Measurements from ENCODE around the gene ZNF362. TPM values are rescaled to one million over a fixed set of nuclear protein-coding genes. Genes with fewer than 3 reads are reported as not detected.

Gene ZNF362
- total and polyA plus RNA-seq, 7 donors, result 6.5 to 20.9 (median 15.2) TPM

GRCh38 chr1:33296824-33297223 is 40.5 kb downstream of the ZNF362 start:
- TF ChIP-seq CTCF (IDR thresholded peaks at IDR 0.05), result no peak
- Histone ChIP-seq H3K4me3 (no peak overlapping the region), H3K27ac (no peak overlapping the region), H3K4me1 (no peaks in the 10 kb centered on the region), H3K27me3 (ENCODE audit: insufficient read depth in 3 of 3, low read length in 2 of 3) (no peaks in the 10 kb centered on the region), H3K9me3 (no peaks in the 10 kb centered on the region), H3K36me3 (ENCODE audit: insufficient read depth in 1 of 2, low read depth in 1 of 2) (peaks cover 0 to 52% of the 10 kb centered on the region in 2 donors)
- no peak for DNase-seq
- intact Hi-C loops (cut with DNase I), result loop anchor here in 1 of 2 donors (1.0 to 10.0 kb wide), 4 partner anchors 73 to 315 kb away; no protein-coding TSS in a partner anchor
- no peak for ATAC-seq
- WGBS, 3 donors, result 67 to 93% (median 89%) methylated on average over 4 of the region's 4 CpGs

- Histone ChIP-seq H3K36me3 (ENCODE audit: insufficient read depth in 1 of 2, low read depth in 1 of 2) (peaks cover 0 to 52% of the 10 kb centered on the region in 2 donors), H3K4me1 (no peaks in the 10 kb centered on the region), H3K27me3 (ENCODE audit: insufficient read depth in 3 of 3, low read length in 2 of 3) (no peaks in the 10 kb centered on the region), H3K27ac (no peak overlapping the region), H3K9me3 (no peaks in the 10 kb centered on the region), H3K4me3 (no peak overlapping the region)
- no peak for TF ChIP-seq CTCF (IDR thresholded peaks at IDR 0.05)
- DNase-seq, result no peak
- no peak for ATAC-seq
- WGBS, 3 donors, result 91 to 94% (median 94%) methylated on average over 4 of the region's 4 CpGs
- intact Hi-C loops (cut with DNase I), result loop anchor here (2.0 to 10.0 kb wide), 4 partner anchors 163 to 314 kb away; no protein-coding TSS in a partner anchor
Observed at GRCh38 chr1:33297911-33298622, 41.8 kb downstream of the ZNF362 start.

- intact Hi-C loops (cut with DNase I), result loop anchor here (2.0 to 10.0 kb wide), 4 partner anchors 164 to 314 kb away; no protein-coding TSS in a partner anchor
- Histone ChIP-seq H3K27me3 (ENCODE audit: insufficient read depth in 3 of 3, low read length in 2 of 3) (no peaks in the 10 kb centered on the region), H3K9me3 (no peaks in the 10 kb centered on the region), H3K4me1 (no peaks in the 10 kb centered on the region), H3K36me3 (ENCODE audit: insufficient read depth in 1 of 2, low read depth in 1 of 2) (peaks cover 0 to 50% of the 10 kb centered on the region in 2 donors), H3K27ac (no peak overlapping the region), H3K4me3 (no peak overlapping the region)
- ATAC-seq (peak; percentile 66 to 77 (median 74)), DNase-seq (peak; percentile 78 to 86)
- 70 to 76% (median 72%) methylated on average over 18 of the region's 18 CpGs for WGBS, 3 donors
- peak; percentile 88 for TF ChIP-seq CTCF (IDR thresholded peaks at IDR 0.05)
Observed at GRCh38 chr1:33298623-33299277, 42.5 kb downstream of the ZNF362 start.

GRCh38 chr1:33299461-33300155 is 43.3 kb downstream of the ZNF362 start:
- Histone ChIP-seq H3K4me1 (no peaks in the 10 kb centered on the region), H3K4me3 (no peak overlapping the region), H3K36me3 (ENCODE audit: insufficient read depth in 1 of 2, low read depth in 1 of 2) (peaks cover 0 to 41% of the 10 kb centered on the region in 2 donors), H3K27ac (no peak overlapping the region), H3K27me3 (ENCODE audit: insufficient read depth in 3 of 3, low read length in 2 of 3) (no peaks in the 10 kb centered on the region), H3K9me3 (no peaks in the 10 kb centered on the region)
- TF ChIP-seq CTCF (IDR thresholded peaks at IDR 0.05), result no peak
- DNase-seq, result peak in 1 of 2 donors; percentile 56
- intact Hi-C loops (cut with DNase I), result loop anchor here (1.0 to 10.0 kb wide), 5 partner anchors 69 to 313 kb away; no protein-coding TSS in a partner anchor
- ATAC-seq, result no peak
- 88 to 90% (median 89%) methylated on average over 15 of the region's 15 CpGs for WGBS, 3 donors

All from psoas muscle (tissue), 8 donors.